Endothelial cell of umbilical vein (primary cell): ENCODE results near the gene SMAD6. TPM values are rescaled to one million over a fixed set of nuclear protein-coding genes. Genes with fewer than 3 reads are reported as not detected.

Source experiments
- BruUV-seq: library from RNA; stranded (reverse); fragments of 400-500 nt; replicated peaks from 2 replicates; lab custom pipeline; 2021; lab: Mats Ljungman, UMichigan
- CTCF ChIA-PET: fragments of 300-600, 350-600 bp; sonication (Branson Sonifier 250); formaldehyde crosslinking; loops from one replicate; lab custom pipeline; 2021; ENCODE audit warnings: antibody characterized with exemption, inconsistent platforms; lab: Charles Lee
- POLR2A ChIA-PET: fragments of 300-600, 350-600 bp; sonication (Branson Sonifier 250); formaldehyde crosslinking; loops from one replicate; lab custom pipeline; 2021; ENCODE audit warnings: antibody characterized with exemption, inconsistent platforms; lab: Charles Lee
- DNase-seq: peaks from one replicate; pipeline ENCODE4 v3.0.0-alpha.2; 2011; ENCODE audit warnings: low read depth, low spot score
- FAIRE-seq: peaks from 2 replicates; lab custom pipeline; 2011; peaks lifted over from hg19 to GRCh38; lab: Jason Lieb, UNC
- H2AFZ ChIP-seq: 2 replicates; pipeline ENCODE4 v1.6.0; 2012; ENCODE audit warnings: low read depth, low read length, control low read depth, inconsistent platforms
- H3K27ac ChIP-seq: 2 replicates; pipeline ENCODE4 v1.5.1; 2011; ENCODE audit warnings: low read depth, mild to moderate bottlenecking, control low read depth, low read length, moderate library complexity; ENCODE audit not compliant: insufficient read depth
- H3K27me3 ChIP-seq, 2 experiments: 2 replicates each; pipeline versions ENCODE4 v1.6.0 to v1.6.1; 2011; ENCODE audit warnings: low read length in 2 of 2, mixed read lengths in 1 of 2; ENCODE audit not compliant: control insufficient read depth in 2 of 2, insufficient read depth in 2 of 2
- H3K36me3 ChIP-seq, 2 experiments: 2 replicates in 1 of 2; 3 replicates in 1 of 2; pipeline ENCODE4 v1.5.1; 2011; ENCODE audit warnings: low read length in 2 of 2, mild to moderate bottlenecking in 1 of 2, moderate library complexity in 1 of 2; ENCODE audit not compliant: control insufficient read depth in 2 of 2, insufficient read depth in 2 of 2; ENCODE audit errors: extremely low read depth in 1 of 2
- H3K4me1 ChIP-seq: 3 replicates; pipeline ENCODE4 v1.5.1; 2011; ENCODE audit warnings: mild to moderate bottlenecking, low read length; ENCODE audit not compliant: control insufficient read depth, insufficient read depth; ENCODE audit errors: extremely low read depth
- H3K4me2 ChIP-seq: 2 replicates; pipeline ENCODE4 v1.6.1; 2011; ENCODE audit warnings: low read length, control low read depth, mixed read lengths; ENCODE audit not compliant: insufficient read depth
- H3K4me3 ChIP-seq, 3 experiments: fragments of 200-600 bp in 1 of 3; sonication (generic), shearing (Covaris generic) in 1 of 3; replicated peaks in 1 of 3; 2 replicates each; pipeline ENCODE4 v1.5.1; 2011 to 2016; ENCODE audit warnings: control low read depth in 3 of 3, low read length in 3 of 3, mild to moderate bottlenecking in 2 of 3, inconsistent platforms in 1 of 3, low read depth in 1 of 3, moderate library complexity in 1 of 3; ENCODE audit not compliant: insufficient read depth in 1 of 3
- H3K79me2 ChIP-seq: 2 replicates; pipeline ENCODE4 v1.6.0; 2012; ENCODE audit warnings: low read length, inconsistent platforms; ENCODE audit not compliant: control insufficient read depth, insufficient read depth
- H3K9ac ChIP-seq: replicated peaks from 2 replicates; pipeline ENCODE3; 2011; ENCODE audit warnings: low read length, control low read depth; ENCODE audit not compliant: insufficient read depth; ENCODE audit errors: extremely low read depth
- H3K9me1 ChIP-seq: replicated peaks from 3 replicates; pipeline ENCODE4 v1.6.0; 2011; ENCODE audit warnings: mild to moderate bottlenecking, low read length; ENCODE audit not compliant: control insufficient read depth, insufficient read depth; ENCODE audit errors: extremely low read depth
- H3K9me3 ChIP-seq: replicated peaks from 2 replicates; pipeline ENCODE4 v1.5.1; 2012; ENCODE audit warnings: low read length, inconsistent platforms; ENCODE audit not compliant: control insufficient read depth, insufficient read depth
- H4K20me1 ChIP-seq: replicated peaks from 2 replicates; pipeline ENCODE3; 2011; ENCODE audit warnings: mild to moderate bottlenecking, low read length; ENCODE audit not compliant: control insufficient read depth, insufficient read depth; ENCODE audit errors: extremely low read depth
- EZH2 ChIP-seq: IDR thresholded peaks from 2 replicates; pipeline ENCODE4 v1.6.1; 2012; ENCODE audit warnings: borderline replicate concordance, low read depth, mild to moderate bottlenecking, moderate library complexity, low read length, inconsistent platforms; ENCODE audit not compliant: severe bottlenecking
- FOS ChIP-seq: IDR thresholded peaks from 2 replicates; pipeline ENCODE4 v1.6.1; 2011; ENCODE audit warnings: mild to moderate bottlenecking, low read length, moderate library complexity, borderline replicate concordance; ENCODE audit not compliant: insufficient read depth
- GATA2 ChIP-seq: IDR thresholded peaks from 2 replicates; pipeline ENCODE4 v1.7.0; 2011; ENCODE audit warnings: low read depth, mild to moderate bottlenecking, moderate library complexity, mixed read lengths, low read length; ENCODE audit not compliant: insufficient read length, insufficient read depth
- JUN ChIP-seq: IDR thresholded peaks from 2 replicates; pipeline ENCODE4 v1.6.1; 2011; ENCODE audit warnings: borderline replicate concordance, low read depth; ENCODE audit not compliant: insufficient read length, insufficient read depth
- MAX ChIP-seq: IDR thresholded peaks from 2 replicates; pipeline ENCODE4 v1.6.1; 2011; ENCODE audit not compliant: insufficient read depth, insufficient read length
- MYC ChIP-seq: IDR thresholded peaks from one replicate; pipeline ENCODE4 v1.6.1; 2011; ENCODE audit warnings: mild to moderate bottlenecking, low read depth, low read length
- POLR2A ChIP-seq: IDR thresholded peaks from 2 replicates; pipeline ENCODE4 v1.6.1; 2012; ENCODE audit warnings: low read depth, mild to moderate bottlenecking, control low read depth, low read length
- POLR2AphosphoS5 ChIP-seq: IDR thresholded peaks from 2 replicates; pipeline ENCODE4 v1.6.1; 2012; ENCODE audit warnings: low read depth, mild to moderate bottlenecking, control low read depth, low read length, moderate library complexity; ENCODE audit not compliant: insufficient read depth
- dilution Hi-C: fragments of 300-500 bp; cut with MboI; formaldehyde crosslinking; loops from one replicate; pipeline ENCODE4 v1.15.0; 2019; ENCODE audit warnings: low sequenced_read_pairs; ENCODE audit not compliant: extremely low pct_ligation_motif_present
- intact Hi-C: fragments of 100-400 bp; cut with micrococcal nuclease; formaldehyde crosslinking; loops from one replicate; pipeline ENCODE4 v1.10.0; 2022
- polyA plus RNA-seq, 4 experiments: library from polyadenylated mRNA; depleted of rRNA in 3 of 4; stranded (reverse) in 3 of 4; unstranded in 1 of 4; fragments of >200 nt; gene quantifications; 2 replicates each; pipeline versions ENCODE4 v1.2.1 to v1.2.3, GENCODE V29; 2011 to 2012; ENCODE audit warnings: missing spikeins in 1 of 4
- total RNA-seq: library from RNA; stranded (reverse); gene quantifications from 2 replicates; pipeline ENCODE4 v1.2.3, GENCODE V29; 2021
- TF ChIP-seq, protein P1 (sequence below), 2 donors: IDR thresholded peaks; 1 replicate in 1 of 2; 2 replicates in 1 of 2; pipeline ENCODE4 v1.5.1; 2011; ENCODE audit warnings: low read length in 2 of 2, mild to moderate bottlenecking in 2 of 2, moderate library complexity in 2 of 2, control low read depth in 1 of 2, inconsistent platforms in 1 of 2, low read depth in 1 of 2; ENCODE audit not compliant: insufficient read depth in 1 of 2; ENCODE audit errors: extremely low read depth in 1 of 2

The SMAD6 gene
- total and polyA plus RNA-seq, 2 donors (not counting 3 experiments of a cell fraction or from before 2014, with no cell fraction given) = 7.3 to 12.5 TPM

- Histone ChIP-seq H3K4me1 (peaks cover 33% of the 10 kb centered on the region), H3K9me1 (no peaks in the 10 kb centered on the region), H3K79me2 (peaks cover 52% of the 10 kb centered on the region), H3K9me3 (no peaks in the 10 kb centered on the region), H2AFZ (no peak overlapping the region), H3K9ac (no peak overlapping the region), H3K36me3 (no peaks in the 10 kb centered on the region), H3K4me2 (no peak overlapping the region), H3K27ac (no peak overlapping the region), H3K4me3 (no peak overlapping the region), H3K27me3 (no peaks in the 10 kb centered on the region), H4K20me1 (no peaks in the 10 kb centered on the region)
- TF ChIP-seq EZH2 (no peak), POLR2A (no peak), POLR2AphosphoS5 (no peak), GATA2 (no peak), JUN (no peak), MAX (no peak), FOS (no peak), MYC (no peak)
- TF ChIP-seq, protein P1, sequence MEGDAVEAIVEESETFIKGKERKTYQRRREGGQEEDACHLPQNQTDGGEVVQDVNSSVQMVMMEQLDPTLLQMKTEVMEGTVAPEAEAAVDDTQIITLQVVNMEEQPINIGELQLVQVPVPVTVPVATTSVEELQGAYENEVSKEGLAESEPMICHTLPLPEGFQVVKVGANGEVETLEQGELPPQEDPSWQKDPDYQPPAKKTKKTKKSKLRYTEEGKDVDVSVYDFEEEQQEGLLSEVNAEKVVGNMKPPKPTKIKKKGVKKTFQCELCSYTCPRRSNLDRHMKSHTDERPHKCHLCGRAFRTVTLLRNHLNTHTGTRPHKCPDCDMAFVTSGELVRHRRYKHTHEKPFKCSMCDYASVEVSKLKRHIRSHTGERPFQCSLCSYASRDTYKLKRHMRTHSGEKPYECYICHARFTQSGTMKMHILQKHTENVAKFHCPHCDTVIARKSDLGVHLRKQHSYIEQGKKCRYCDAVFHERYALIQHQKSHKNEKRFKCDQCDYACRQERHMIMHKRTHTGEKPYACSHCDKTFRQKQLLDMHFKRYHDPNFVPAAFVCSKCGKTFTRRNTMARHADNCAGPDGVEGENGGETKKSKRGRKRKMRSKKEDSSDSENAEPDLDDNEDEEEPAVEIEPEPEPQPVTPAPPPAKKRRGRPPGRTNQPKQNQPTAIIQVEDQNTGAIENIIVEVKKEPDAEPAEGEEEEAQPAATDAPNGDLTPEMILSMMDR (IDR thresholded peaks at IDR 0.05; ENCODE audit: extremely low read depth in 1 of 2, insufficient read depth in 1 of 2, low read depth in 1 of 2, low read length in 2 of 2) = no peak
- dilution Hi-C loops = no loop called here
- intact Hi-C loops = no loop called here
- ChIA-PET POLR2A (no interaction called here), CTCF (interaction anchor here (1.5 kb wide), 1 partner anchor 22 kb away, joined by 3 read pairs; no protein-coding TSS in a partner anchor)
- no TSS peak for BruUV-seq
- FAIRE-seq (no peak), DNase-seq (no peak)
Observed at GRCh38 chr15:66742286-66742685, 40.2 kb downstream of the SMAD6 start.
